HG03442 (cell line): Measurements from ENCODE around the gene ZNF248.

Source experiments
- ATAC-seq: cut with Tn5 transposase; IDR thresholded peaks from one replicate; pipeline ENCODE4 v1.9.1; 2021; ENCODE audit warnings: mild to moderate bottlenecking, moderate library complexity; ENCODE audit not compliant: unreplicated experiment

Gene ZNF248

GRCh38 chr10:37826806-37827205 is 30.6 kb downstream of the ZNF248 start:
- ATAC-seq = no peak

GRCh38 chr10:37821237-37821636 is 36.2 kb downstream of the ZNF248 start:
- ATAC-seq = no peak

DNA sequence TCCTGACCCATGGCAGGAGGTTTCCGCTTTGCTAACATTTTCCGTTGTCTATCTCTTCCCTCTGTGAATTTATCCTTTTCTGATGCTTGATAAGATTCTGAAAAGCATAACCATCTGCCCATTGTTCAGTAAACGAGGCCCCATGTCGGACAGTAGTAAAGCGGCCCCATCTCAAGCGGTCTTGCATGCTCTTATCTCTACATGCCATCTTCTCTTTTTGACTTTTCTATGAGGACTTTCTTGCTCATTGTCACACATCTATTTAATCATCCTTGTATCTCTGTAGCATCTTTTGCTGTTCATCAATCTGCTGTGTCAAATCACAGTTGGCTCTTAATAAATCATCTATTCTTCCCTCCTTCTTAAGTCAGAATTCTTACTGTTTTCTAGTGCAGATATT is 37.6 kb downstream of the ZNF248 start:
- ATAC-seq = no peak

DNA sequence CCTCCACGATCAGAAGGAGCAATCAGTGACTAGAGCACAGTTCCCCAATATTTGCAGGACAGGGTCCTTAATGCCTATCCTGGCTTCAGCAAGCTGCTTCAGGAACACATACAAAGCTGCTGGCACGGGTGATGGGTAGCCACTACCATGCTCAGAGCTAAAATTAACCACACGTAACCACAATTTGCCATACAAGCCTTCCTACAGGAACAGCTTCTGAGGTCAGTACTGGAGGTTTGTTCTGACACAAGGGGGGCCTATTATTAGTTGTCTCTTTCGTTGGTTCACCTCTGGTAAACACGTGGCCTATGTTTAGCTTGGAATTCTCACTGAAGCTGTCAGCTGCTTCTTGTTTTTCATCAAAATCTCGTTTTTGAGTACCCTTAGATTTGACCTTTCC is 41.1 kb downstream of the ZNF248 start:
- ATAC-seq = no peak

GRCh38 chr10:37813763-37814162 is 43.6 kb downstream of the ZNF248 start:
- ATAC-seq = no peak

GRCh38 chr10:37812290-37812689 is 45.1 kb downstream of the ZNF248 start:
- no peak for ATAC-seq

GRCh38 chr10:37803269-37803668 is 54.1 kb downstream of the ZNF248 start:
- ATAC-seq = no peak

DNA sequence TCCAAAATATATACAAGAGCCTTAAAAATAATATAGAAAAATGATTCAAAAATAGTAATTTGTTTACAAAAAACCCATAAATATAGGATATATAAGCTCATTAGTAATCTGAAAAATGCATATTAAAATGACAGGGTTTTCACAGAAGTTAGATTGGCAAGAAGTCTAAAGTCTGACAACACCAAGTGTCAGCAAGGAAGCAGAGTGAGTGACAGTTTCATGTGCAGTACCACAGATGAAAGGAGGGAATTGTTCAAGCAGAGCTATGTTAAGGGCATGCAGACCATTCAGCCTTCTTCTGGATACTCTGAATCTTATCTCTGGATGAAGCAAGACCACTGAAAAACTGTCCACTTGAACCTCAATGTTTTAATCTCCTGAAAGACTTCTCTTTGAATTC is 55.9 kb downstream of the ZNF248 start:
- ATAC-seq = no peak

DNA sequence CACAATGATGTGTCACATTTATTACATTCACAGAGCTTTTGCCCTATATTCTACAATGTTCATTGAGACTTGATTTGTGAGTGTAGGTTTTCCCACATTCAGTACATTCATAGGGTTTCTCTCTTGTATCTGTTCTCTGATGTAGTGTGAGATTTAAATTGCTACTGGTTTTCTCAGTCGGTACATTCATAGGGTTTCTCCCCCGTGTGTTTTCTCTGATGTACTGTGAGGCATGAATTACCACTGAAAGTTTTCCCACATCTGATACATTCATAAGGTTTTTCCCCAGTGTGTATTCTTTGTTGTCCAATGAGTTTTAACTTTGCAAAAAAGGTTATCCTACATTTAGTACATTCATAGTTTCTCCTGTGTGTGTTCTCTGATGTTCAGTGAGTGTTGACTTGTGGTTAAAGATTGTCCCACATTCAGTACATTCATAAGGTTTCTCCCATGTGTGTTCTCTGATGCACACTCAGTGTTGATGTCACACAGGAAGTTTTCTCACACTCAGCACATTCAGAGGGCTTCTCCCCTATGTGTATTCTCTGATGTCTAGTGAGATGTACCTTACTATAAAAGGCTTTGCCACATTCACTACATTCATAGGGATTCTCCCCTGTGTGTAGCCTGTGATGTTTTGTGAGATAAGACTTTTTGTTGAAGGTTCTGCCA is 63.0 kb downstream of the ZNF248 start:
- no peak for ATAC-seq

- ATAC-seq = no peak
Observed at GRCh38 chr10:37789590-37789989, 67.8 kb downstream of the ZNF248 start.

DNA sequence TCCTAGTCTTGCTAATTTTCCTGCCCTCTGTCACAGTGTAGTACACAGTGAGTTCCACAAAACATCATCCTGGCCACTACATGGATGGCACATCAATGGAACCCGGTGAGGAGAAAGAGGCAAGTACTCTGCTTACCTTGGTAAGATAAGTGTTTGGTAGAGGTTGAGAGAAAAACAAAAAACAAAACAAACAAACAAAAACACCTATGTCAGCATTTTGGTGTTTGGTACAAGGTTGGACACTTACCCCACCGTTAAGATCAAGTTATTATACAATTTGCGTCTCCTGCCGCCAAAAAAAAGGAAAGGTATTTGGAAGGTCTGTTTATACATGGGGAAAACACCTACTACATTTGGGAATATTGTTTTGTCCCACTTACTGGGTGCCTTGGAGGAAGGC is 72.7 kb downstream of the ZNF248 start:
- ATAC-seq = no peak

- ATAC-seq = no peak
Observed at GRCh38 chr10:37780536-37780935, 76.9 kb downstream of the ZNF248 start.

DNA sequence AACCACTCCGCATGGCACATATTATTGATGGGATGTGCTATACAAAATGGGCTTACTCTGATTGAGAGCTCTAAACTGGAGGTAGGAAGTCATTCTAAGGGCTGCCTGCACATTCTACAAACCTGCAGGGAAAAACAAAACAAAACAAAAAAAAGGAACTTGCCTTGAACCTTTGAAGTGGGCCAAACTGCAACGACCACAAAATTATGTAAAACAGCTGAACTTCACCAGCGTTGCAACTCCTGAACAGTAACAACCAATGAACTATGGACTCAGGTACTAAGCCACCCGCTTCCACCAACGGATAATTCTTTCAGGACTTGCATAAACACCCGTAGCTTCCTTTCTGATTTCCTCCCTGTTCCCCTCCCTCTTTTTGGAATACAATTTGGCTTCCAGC is 80.4 kb downstream of the ZNF248 start:
- no peak for ATAC-seq

DNA sequence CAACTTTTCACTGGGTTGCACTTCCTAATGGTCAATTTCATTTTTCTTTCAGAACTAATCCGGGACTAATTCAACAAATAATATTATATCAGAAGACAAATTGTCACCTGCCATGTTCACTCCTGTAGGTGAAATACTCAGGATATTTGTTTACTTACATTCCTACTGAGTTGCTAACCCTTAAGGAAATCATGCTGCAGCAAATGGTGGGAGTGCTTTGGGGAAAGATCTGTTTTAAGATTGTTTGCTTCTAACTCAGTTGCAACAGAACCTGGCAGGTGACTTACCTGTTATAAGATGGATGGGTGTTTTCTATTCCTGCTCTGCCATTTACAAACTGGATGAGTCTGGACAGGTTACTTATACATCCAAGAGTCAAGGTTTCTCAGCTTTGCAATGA is 81.8 kb downstream of the ZNF248 start:
- no peak for ATAC-seq

DNA sequence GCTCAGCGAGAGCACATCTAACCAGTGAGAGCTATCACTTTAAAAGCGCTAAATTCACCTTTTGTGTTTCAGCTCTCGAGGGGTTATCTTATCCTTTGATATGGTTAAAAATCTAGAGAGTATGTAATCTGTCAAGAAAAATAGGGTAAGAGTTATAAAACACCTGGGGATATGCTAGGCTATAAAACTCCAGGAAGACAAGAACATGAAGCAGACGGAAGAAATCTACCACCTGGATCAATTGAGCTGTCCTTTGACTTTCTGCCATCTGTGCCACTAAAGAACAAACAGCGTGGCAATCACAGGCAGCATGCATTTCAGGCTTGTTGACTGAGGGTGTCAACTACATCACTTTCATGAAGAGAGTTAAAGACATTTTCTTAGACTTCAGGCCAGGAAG is 83.1 kb downstream of the ZNF248 start:
- ATAC-seq = no peak

- no peak for ATAC-seq
Observed at GRCh38 chr10:37765216-37765615, 92.2 kb downstream of the ZNF248 start.

- ATAC-seq = no peak
Observed at GRCh38 chr10:37763132-37763531, 94.3 kb downstream of the ZNF248 start.

DNA sequence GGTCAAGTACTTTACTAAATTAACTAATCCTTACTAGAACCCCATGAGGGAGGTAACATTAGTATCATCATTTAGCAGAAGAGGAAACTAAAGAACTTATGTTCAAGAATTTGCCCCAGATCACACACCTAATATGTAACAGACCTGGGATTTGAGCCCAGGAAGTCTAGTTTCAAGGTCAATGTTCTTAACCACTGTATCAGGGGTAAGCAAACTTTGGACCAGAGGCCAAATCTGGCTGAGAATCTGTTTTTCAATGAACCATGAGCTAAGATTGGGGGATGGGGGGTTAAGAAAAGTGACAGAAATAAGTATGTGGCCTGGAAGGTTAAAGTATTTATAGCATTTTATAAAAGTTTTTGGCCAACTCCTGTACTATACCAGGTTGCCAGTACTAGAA is 95.1 kb downstream of the ZNF248 start:
- no peak for ATAC-seq

DNA sequence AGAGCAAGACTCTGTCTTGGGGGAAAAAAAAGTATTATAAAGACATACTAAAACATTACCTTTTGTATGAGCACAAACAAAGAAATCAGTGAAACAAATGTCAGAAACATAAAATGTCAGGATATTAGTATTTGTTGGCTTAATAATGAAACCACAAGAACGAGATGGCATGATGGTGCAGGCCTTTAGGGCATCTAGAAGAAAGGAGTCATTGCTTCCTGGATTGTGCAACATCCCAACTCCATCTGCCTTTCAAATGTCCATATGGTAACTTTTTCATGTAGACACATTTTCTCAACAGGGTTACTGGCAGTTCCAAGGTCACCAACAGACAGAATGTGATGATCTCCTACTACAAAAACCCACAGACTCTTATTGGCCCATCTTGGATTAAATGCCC is 96.6 kb downstream of the ZNF248 start:
- ATAC-seq = no peak

- no peak for ATAC-seq
Observed at GRCh38 chr10:37758074-37758473, 99.3 kb downstream of the ZNF248 start.

GRCh38 chr10:37754538-37755323 is 102.7 kb downstream of the ZNF248 start:
- ATAC-seq = peak; percentile 58

DNA sequence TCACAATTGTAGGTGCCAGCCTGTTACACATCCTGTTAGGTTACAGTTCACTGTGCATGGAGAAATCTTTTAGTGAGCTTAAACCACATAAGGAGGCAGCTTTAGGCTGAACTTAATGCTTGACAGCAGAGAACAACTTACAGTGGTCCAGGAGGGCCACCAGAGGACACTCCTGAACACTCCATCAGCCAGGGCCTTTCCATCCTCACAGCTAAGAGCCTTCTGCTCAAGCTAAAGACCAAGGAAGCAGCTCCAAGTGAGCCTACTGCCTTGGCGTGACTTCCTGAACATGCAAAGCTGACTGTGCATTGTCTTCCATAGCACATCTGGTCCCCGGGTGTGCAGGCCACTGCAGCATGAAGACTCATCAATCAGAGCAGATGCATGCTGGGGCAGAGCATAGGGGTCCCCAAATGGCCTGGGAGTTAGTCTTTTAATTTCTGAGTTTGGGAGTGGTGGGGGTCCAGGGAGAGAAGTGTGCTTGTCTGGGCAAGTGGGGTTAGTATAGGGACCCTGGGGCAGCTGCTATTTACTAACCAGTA is 105.0 kb downstream of the ZNF248 start:
- no peak for ATAC-seq
